Keratinocyte (primary cell): Measurements from ENCODE around the gene ANKS1B. TPM values are rescaled to one million over a fixed set of nuclear protein-coding genes. Genes with fewer than 3 reads are reported as not detected.

Experiments used
- DNase-seq: peaks from one replicate; pipeline ENCODE4 v3.0.0-alpha.2; 2011; ENCODE audit warnings: low read depth, missing footprints, low spot score
- FAIRE-seq: peaks from 2 replicates; lab custom pipeline; 2011; peaks lifted over from hg19 to GRCh38; lab: Jason Lieb, UNC
- H2AFZ ChIP-seq: 2 replicates; pipeline ENCODE4 v1.6.0; 2012; ENCODE audit warnings: low read length, control low read depth, inconsistent platforms; ENCODE audit not compliant: control insufficient read depth
- H3K27ac ChIP-seq: 2 replicates; pipeline ENCODE4 v1.5.1; 2011; ENCODE audit warnings: low read length; ENCODE audit not compliant: control insufficient read depth, insufficient read depth
- H3K27me3 ChIP-seq: 3 replicates; pipeline ENCODE4 v1.6.0; 2011; ENCODE audit warnings: low read length; ENCODE audit not compliant: control insufficient read depth, insufficient read depth; ENCODE audit errors: extremely low read depth
- H3K36me3 ChIP-seq, 2 experiments: 2 replicates in 1 of 2; 3 replicates in 1 of 2; pipeline ENCODE4 v1.5.1; 2011; ENCODE audit warnings: low read length in 2 of 2, mild to moderate bottlenecking in 1 of 2; ENCODE audit not compliant: control insufficient read depth in 2 of 2, insufficient read depth in 2 of 2; ENCODE audit errors: extremely low read depth in 1 of 2
- H3K4me1 ChIP-seq: 3 replicates; pipeline ENCODE4 v1.5.1; 2011; ENCODE audit warnings: low read length; ENCODE audit not compliant: control insufficient read depth, insufficient read depth; ENCODE audit errors: extremely low read depth
- H3K4me2 ChIP-seq: 3 replicates; pipeline ENCODE4 v1.6.0; 2011; ENCODE audit warnings: low read depth, low read length; ENCODE audit not compliant: control insufficient read depth, insufficient read depth; ENCODE audit errors: extremely low read depth
- H3K4me3 ChIP-seq, 3 experiments: fragments of 200-600 bp in 1 of 3; sonication (generic) in 1 of 3; 2 replicates in 2 of 3; 3 replicates in 1 of 3; pipeline ENCODE4 v1.5.1; 2011 to 2016; ENCODE audit warnings: low read length in 3 of 3, mild to moderate bottlenecking in 3 of 3, control low read depth in 2 of 3, inconsistent platforms in 1 of 3, low read depth in 1 of 3, mixed read lengths in 1 of 3, mixed run types in 1 of 3, moderate library complexity in 1 of 3; ENCODE audit not compliant: control insufficient read depth in 2 of 3, insufficient read depth in 2 of 3; ENCODE audit errors: extremely low read depth in 1 of 3
- H3K79me2 ChIP-seq: 2 replicates; pipeline ENCODE4 v1.6.0; 2012; ENCODE audit warnings: low read length; ENCODE audit not compliant: control insufficient read depth, insufficient read depth
- H3K9ac ChIP-seq: 3 replicates; pipeline ENCODE4 v1.6.0; 2011; ENCODE audit warnings: low read length; ENCODE audit not compliant: control insufficient read depth, insufficient read depth; ENCODE audit errors: extremely low read depth
- H3K9me1 ChIP-seq: 3 replicates; pipeline ENCODE4 v1.6.0; 2011; ENCODE audit warnings: low read length; ENCODE audit not compliant: control insufficient read depth, insufficient read depth; ENCODE audit errors: extremely low read depth
- H3K9me3 ChIP-seq: 2 replicates; pipeline ENCODE4 v1.5.1; 2012; ENCODE audit warnings: low read depth, low read length; ENCODE audit not compliant: control insufficient read depth
- H4K20me1 ChIP-seq: 3 replicates; pipeline ENCODE4 v1.6.0; 2011; ENCODE audit warnings: low read length; ENCODE audit not compliant: control insufficient read depth, insufficient read depth; ENCODE audit errors: extremely low read depth
- EZH2 ChIP-seq: IDR thresholded peaks from one replicate; pipeline ENCODE4 v1.6.1; 2012; ENCODE audit warnings: inconsistent platforms, mild to moderate bottlenecking, low read length, moderate library complexity
- dilution Hi-C: fragments of 300-500 bp; cut with MboI; formaldehyde crosslinking; loops from one replicate; pipeline ENCODE4 v1.7.0; 2020; ENCODE audit warnings: low sequenced_read_pairs; ENCODE audit not compliant: extremely low pct_ligation_motif_present
- polyA plus RNA-seq, 5 experiments: library from polyadenylated mRNA; depleted of rRNA in 3 of 5; stranded (reverse) in 3 of 5; stranded (forward) in 1 of 5; unstranded in 1 of 5; fragments of >200 nt; gene quantifications; 1 replicate in 1 of 5; 2 replicates in 3 of 5; 3 replicates in 1 of 5; pipeline versions ENCODE4 v1.2.1 to v1.2.3, GENCODE V29; 2011 to 2012; ENCODE audit warnings: missing spikeins in 2 of 5, low read depth in 1 of 5, low replicate concordance in 1 of 5
- TF ChIP-seq, protein P1 (sequence below), 3 experiments: IDR thresholded peaks in 1 of 3; conservative IDR thresholded peaks in 1 of 3; optimal IDR thresholded peaks in 1 of 3; 2 replicates in 2 of 3; 3 replicates in 1 of 3; pipeline versions ENCODE3 to v1.5.1; 2011; ENCODE audit warnings: low read length in 3 of 3, mild to moderate bottlenecking in 3 of 3, moderate library complexity in 2 of 3, control low read depth in 1 of 3, inconsistent platforms in 1 of 3; ENCODE audit not compliant: insufficient read depth in 2 of 3; ENCODE audit errors: extremely low read depth in 1 of 3

ANKS1B gene
- polyA plus RNA-seq, 1 donor (not counting 4 experiments of a cell fraction or from before 2014, with no cell fraction given), result not detected

GRCh38 chr12:98818239-98818638 is 1166.5 kb downstream of the ANKS1B start:
- TF ChIP-seq, protein P1, sequence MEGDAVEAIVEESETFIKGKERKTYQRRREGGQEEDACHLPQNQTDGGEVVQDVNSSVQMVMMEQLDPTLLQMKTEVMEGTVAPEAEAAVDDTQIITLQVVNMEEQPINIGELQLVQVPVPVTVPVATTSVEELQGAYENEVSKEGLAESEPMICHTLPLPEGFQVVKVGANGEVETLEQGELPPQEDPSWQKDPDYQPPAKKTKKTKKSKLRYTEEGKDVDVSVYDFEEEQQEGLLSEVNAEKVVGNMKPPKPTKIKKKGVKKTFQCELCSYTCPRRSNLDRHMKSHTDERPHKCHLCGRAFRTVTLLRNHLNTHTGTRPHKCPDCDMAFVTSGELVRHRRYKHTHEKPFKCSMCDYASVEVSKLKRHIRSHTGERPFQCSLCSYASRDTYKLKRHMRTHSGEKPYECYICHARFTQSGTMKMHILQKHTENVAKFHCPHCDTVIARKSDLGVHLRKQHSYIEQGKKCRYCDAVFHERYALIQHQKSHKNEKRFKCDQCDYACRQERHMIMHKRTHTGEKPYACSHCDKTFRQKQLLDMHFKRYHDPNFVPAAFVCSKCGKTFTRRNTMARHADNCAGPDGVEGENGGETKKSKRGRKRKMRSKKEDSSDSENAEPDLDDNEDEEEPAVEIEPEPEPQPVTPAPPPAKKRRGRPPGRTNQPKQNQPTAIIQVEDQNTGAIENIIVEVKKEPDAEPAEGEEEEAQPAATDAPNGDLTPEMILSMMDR (optimal IDR thresholded peaks at IDR 0.05 in 1 of 3, IDR thresholded peaks at IDR 0.05 in 1 of 3, conservative IDR thresholded peaks at IDR 0.05 in 1 of 3; ENCODE audit: extremely low read depth in 1 of 3, insufficient read depth in 2 of 3, low read length in 3 of 3), result no peak
- TF ChIP-seq EZH2, result no peak
- Histone ChIP-seq H4K20me1 (no peaks in the 10 kb centered on the region), H3K27ac (no peak overlapping the region), H3K9ac (no peak overlapping the region), H2AFZ (no peak overlapping the region), H3K4me1 (no peaks in the 10 kb centered on the region), H3K4me3 (no peak overlapping the region), H3K36me3 (no peaks in the 10 kb centered on the region), H3K79me2 (no peaks in the 10 kb centered on the region), H3K27me3 (no peaks in the 10 kb centered on the region), H3K4me2 (no peak overlapping the region), H3K9me1 (no peaks in the 10 kb centered on the region), H3K9me3 (no peaks in the 10 kb centered on the region)
- no peak for FAIRE-seq
- dilution Hi-C loops, result no loop called here
- DNase-seq, result no peak

DNA sequence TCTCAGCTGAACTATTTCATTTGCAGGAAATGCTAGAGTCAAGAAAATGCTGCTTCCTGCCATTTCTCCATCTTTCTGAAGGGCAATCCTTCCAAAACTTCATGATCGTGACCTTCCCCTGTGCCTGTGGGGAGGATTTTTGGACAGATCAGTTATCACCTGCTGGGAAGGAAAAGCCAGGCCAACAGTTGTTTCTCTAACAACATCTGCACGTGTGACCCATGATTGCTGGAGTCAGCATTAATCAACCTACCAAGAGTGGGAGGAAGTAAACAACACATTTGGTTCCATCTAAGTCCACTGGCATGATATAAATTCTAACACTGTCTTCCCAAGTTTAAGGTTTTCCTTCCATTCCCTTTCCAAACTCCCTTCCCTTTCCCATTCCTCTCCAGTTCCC is 1167.0 kb downstream of the ANKS1B start:
- Histone ChIP-seq H3K79me2 (no peaks in the 10 kb centered on the region), H2AFZ (no peak overlapping the region), H3K36me3 (no peaks in the 10 kb centered on the region), H3K4me2 (no peak overlapping the region), H3K9me1 (no peaks in the 10 kb centered on the region), H3K27ac (no peak overlapping the region), H4K20me1 (no peaks in the 10 kb centered on the region), H3K9ac (no peak overlapping the region), H3K4me3 (no peak overlapping the region), H3K9me3 (no peaks in the 10 kb centered on the region), H3K27me3 (no peaks in the 10 kb centered on the region), H3K4me1 (no peaks in the 10 kb centered on the region)
- TF ChIP-seq EZH2, result no peak
- TF ChIP-seq, protein P1 (optimal IDR thresholded peaks at IDR 0.05 in 1 of 3, IDR thresholded peaks at IDR 0.05 in 1 of 3, conservative IDR thresholded peaks at IDR 0.05 in 1 of 3; ENCODE audit: extremely low read depth in 1 of 3, insufficient read depth in 2 of 3, low read length in 3 of 3), result no peak
- FAIRE-seq, result no peak
- dilution Hi-C loops, result no loop called here
- no peak for DNase-seq
